ENCODE results near the gene ATP10D.

Gene ATP10D

DNA sequence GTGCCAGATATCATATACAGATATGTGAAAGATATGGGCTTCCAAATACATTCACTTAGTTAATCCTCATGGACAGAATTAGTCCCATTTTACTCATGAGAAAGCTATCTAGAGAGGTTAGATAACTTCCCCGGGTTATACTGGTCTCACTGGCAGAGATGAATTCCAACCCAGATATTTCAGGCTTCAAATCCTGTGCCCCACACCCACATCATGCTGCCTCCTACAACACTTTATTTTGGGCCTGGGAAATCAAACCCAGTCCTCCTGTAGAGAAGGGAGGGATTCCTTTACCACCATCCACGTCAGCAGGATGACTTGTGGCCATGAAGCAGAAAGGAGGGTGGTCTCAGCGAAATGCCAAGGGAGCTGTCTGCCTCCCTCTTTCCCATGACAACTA, 113.8 kb downstream of the ATP10D start:
- no peak for DNase-seq

DNA sequence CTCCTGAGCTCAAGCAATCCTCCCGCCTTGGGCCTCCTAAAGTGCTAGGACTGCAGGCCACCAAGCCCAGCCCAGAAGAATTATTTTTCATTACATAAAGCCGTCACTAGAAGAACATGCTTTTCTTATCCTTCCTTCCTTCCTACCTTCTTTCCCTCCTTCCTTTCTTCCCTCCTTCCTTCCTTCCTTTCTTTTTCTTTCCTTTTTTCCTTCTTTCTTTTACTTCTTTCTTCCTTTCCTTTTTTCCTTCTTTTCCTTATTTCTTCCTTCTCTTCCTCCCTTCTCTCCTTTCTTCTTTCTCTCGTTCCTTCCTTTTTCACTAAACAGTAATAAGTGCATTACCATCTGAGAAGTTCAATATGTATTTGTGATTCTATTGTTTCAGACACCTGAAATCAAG, 121.4 kb downstream of the ATP10D start:
- no peak for DNase-seq

DNA sequence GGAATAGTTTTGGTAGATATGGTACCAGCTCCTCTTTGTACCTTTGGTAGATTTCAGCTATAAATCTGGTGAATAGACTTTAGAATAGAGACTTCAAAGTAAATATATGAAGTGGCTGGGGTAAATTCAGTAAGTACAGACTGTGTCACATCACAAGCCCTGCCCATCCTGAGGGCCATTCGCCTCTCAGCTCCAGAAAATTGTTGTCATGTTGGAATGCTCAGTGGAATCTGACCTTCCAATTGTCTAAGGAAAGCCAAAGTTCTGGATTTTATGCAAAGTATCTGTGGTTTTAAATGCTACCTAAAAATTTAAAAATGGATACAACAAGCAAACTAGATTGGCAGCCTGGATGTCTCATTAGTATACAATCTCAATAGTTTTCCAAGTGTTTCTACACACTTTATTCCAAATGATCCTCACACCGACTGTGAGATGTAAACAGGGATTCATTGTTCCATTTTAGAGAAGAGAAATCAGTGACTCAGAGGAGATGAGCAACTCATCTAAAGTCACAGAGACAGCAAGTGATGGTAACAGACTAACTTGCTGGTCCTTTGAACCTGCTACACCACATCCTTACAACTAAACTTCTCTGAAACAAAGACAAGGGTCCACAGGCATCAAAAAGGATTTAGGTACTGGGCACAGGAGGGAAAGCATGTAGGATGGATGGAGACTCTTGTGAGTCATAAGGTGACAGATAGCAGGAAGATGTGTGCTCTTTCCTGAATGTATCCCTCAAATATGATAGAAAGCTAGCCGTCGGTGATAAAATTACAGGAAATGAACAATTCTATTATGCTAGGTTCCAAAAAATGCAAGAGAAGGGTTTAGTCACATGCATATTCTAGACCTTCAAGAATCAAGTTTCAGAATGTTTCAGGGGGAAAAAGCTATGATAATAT, 127.3 kb downstream of the ATP10D start:
- DNase-seq = peak; percentile 72

DNA sequence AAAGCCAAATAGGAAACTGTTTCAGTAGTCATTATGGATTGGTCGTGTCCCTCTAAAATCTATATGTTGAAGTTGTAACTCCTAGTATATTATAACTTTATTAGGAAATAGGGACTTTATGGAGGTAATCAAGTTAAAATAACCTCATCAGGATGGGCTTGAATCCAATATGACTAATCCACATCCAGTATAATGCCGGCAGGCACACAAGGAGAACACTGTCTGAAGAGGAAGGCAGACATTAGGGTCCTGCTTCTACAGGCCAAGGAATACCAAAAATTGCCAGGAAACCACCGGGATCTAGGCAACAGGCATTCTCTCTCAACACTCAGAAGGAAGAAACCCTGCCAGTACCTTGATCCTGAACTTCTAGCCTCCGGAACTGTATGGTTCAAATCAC, 130.3 kb downstream of the ATP10D start:
- peak; percentile 49 for DNase-seq

DNA sequence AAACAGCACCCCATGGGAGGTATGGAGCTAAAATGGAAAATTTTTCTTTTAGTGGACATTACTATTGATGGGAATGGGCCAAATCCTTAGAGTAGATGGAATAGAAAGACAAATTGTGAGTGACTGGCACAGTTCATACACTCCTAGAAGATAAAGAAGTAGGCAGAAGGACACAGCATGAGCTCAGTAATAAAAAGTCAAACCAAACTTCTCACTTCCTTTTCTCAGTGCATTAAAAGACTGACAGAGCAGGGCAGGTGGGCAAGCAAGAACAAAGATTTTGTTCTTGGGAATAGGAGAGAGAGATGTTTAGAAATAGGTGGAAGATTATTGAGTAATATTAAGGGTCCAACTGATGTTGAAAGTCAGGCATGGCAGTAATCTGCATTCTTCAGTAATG, 132.5 kb downstream of the ATP10D start:
- DNase-seq = no peak

DNA sequence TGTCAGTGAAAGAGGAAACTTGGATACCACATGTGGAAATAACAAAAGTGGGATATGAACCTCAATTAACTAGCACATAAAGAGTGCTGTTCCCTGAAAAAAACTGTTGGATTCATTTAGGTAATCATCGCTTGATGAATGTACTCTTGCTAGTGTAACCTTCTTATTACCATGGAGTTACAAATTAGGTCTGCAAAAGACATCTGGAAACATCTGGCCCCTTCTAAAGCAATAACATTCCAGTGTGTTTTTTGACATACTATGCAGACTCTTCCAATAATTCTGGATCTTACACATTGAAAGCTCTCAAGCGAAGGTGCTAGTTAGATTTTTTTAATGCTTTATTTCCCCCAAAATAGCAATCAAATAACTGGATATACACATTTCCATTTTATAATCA, 134.6 kb downstream of the ATP10D start:
- DNase-seq = no peak

DNA sequence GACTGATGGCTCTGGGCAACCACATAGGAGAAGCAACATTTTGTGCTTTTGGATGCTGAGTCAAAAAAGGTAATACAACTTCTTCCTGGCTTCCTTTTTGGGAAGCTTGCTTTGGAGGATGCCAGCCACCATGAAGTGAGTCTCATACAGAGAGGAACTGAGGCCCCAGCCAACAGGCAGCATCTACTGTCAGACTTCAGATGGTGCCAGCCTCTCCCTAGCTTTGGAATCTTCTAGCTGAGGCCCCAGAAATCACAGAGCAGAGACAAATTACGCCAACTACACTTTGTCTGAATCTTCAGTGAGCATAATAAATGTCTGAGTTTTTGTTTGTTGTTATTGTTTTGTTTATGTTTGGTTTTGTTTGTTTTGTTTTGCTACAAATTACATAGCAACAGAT, 136.1 kb downstream of the ATP10D start:
- no peak for DNase-seq

DNA sequence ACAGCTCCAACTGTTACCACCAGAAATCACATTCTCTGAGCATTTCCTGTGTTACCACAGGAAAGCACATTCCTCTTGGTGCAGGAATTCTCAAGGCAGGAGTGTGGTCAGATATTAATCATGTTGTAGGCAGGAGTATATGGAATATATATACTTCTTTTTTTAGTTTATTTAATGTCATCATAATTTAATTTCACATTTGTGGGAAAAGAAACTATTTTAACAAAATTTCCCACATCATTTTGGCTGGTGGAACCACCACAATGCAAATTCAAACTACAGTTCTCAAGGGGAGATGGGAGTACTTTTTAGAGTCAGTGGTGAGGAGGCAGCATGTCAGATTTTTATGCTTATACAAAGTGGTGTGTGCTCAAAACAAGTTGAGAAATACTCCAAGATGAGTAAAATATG, 139.0 kb downstream of the ATP10D start:
- peak; percentile 93 for DNase-seq

DNA sequence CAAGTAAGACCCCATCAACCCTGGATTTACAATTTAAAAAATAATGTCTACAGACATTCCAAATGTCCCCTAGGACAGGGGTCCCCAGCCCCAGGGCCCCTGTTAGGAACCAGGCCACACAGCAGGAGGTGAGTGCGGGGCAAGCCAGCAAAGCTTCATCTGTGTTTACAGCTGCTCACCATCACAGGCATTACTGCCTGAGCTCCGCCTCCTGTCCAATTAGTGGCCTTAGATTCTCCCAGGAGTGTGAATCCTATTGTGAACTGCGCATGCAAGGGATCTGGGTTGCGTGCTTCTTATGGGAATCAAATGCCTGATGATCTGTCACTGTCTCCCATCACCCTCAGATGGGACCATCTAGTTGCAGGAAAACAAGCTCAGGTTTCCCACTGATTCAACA, 146.1 kb downstream of the ATP10D start:
- DNase-seq = no peak

DNA sequence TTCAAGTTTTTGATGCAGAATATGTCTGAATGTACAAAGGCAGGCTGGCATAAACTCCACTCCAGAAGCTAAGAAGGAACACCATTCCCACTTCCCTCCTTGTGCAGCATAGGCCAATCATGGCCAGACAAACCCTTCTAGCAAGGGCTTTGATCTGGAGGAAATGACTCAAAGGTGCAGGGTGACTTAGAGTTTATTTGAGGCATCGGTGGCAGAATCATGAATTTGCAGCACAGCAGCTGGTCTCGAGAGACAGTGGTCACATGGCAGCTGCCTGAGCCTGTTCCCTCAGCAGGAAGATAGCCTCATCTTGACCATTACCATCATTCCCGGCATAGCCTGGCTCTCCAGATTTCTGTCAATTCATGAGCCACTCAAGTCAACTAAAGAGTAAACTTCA, 154.5 kb downstream of the ATP10D start:
- DNase-seq = peak; percentile 46

DNA sequence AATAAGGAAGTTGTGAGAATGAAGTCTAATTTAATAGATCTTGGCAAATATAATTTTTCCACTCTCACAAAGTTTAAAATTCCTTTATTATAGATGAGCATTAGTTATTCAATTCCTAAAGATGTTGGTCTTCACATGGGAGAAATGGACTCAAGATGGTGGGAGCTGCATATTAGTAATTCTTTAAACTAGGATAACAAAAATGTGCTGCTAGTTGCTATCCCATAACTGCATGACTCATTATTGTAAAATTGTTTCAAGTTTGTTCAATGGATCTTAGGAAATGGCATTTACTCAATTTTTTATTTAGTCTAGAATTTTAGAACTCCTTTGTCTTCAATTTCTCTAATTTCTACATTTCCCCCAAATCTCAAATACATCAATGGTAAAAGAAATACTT, 155.8 kb downstream of the ATP10D start:
- DNase-seq = peak; percentile 47

DNA sequence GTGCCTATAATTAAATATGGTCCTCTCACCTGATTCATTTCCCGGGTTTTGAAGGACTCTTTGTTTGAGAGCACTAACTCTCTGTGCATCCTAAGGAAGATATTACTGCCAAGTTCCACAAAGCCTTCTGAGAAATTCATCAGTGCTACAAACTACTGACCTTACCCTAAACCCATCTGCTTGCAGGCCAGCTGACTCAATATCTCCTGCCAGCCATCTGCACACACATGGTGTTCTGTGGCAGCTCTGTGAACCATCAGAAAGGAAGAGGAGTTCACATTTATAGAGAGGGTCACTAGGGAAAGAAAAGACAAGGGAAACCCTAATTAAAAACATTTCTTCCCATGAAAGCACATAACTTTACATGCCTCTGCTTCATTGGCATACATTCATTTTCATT, 156.7 kb downstream of the ATP10D start:
- no peak for DNase-seq

DNA sequence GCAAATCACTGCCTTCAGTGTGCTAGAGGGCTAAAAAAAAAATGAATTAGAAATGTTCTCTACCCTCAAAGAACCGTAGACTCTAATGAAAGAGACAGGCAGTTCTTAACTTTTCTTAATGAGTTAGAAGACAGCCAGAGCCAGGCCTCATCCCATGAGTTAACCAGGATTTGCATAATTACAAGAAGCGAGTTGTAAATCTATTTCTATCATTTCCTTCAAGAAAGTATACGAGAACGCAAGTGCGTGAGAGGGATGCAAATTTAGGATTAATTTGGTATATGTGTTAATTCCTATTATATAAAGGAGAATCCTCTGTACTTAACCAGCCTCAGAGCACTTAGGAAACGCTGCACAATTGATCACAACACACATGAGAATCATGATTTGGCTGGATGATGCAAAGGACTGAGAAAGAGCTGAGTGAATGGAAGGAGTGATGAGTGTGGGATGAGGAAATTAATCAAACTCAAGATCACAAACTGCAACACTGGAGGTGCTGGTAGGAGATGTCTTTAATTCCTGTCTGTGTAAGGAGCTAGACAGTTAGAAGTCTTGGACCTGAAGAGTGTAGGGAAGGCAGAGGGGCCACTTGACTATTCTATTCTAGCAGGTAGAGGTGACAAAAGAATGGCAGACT, 157.2 kb downstream of the ATP10D start:
- no peak for DNase-seq

Data from fibroblast of skin of right quadriceps (primary cell).